CD4-positive, alpha-beta T cell (primary cell): Measurements from ENCODE around the gene ITSN1. TPM values are rescaled to one million over a fixed set of nuclear protein-coding genes. Genes with fewer than 3 reads are reported as not detected.

ENCODE experiments used
- ATAC-seq: fragments of 200-7000 bp; cut with Tn5 transposase; one replicate; pipeline ENCODE4 v1.10.0; 2022; ENCODE audit warnings: mild to moderate bottlenecking; ENCODE audit not compliant: poor library complexity
- CTCF ChIA-PET: fragments of 350-600 bp; sonication (Branson Sonifier 250); formaldehyde crosslinking; loops from one replicate; lab custom pipeline; 2021; ENCODE audit warnings: antibody characterized with exemption, inconsistent platforms; lab: Charles Lee
- POLR2A ChIA-PET: fragments of 350-600 bp; sonication (Branson Sonifier 250); formaldehyde crosslinking; loops from one replicate; lab custom pipeline; 2021; ENCODE audit warnings: antibody characterized with exemption, inconsistent platforms; lab: Charles Lee
- DNase-seq, 14 experiments: peaks; one replicate each; pipeline ENCODE4 v3.0.0-alpha.2; 2013 to 2020; ENCODE audit warnings: mixed read lengths in 2 of 14
- H3K27ac ChIP-seq, 2 donors: one replicate each; pipeline versions ENCODE4 v1.5.1 to v1.7.0; 2013; ENCODE audit warnings: low read length in 2 of 2, low read depth in 1 of 2, mild to moderate bottlenecking in 1 of 2
- H3K27me3 ChIP-seq, 2 experiments: 1 replicate in 1 of 2; 2 replicates in 1 of 2; pipeline versions ENCODE4 v1.6.1 to v1.7.0; 2013; ENCODE audit warnings: low read length in 2 of 2, control low read depth in 1 of 2, mild to moderate bottlenecking in 1 of 2, moderate library complexity in 1 of 2; ENCODE audit not compliant: insufficient read depth in 2 of 2, control insufficient read depth in 1 of 2
- H3K36me3 ChIP-seq: one replicate; pipeline ENCODE4 v1.6.1; 2013; ENCODE audit warnings: low read length, control low read depth; ENCODE audit not compliant: insufficient read depth
- H3K4me1 ChIP-seq: one replicate; pipeline ENCODE4 v1.6.1; 2013; ENCODE audit warnings: low read length, control low read depth; ENCODE audit not compliant: insufficient read depth
- H3K4me3 ChIP-seq: one replicate; pipeline ENCODE4 v1.5.1; 2013; ENCODE audit warnings: mild to moderate bottlenecking, low read length, moderate library complexity
- H3K9me3 ChIP-seq, 2 experiments: 1 replicate in 1 of 2; 2 replicates in 1 of 2; pipeline versions ENCODE4 v1.6.1 to v1.7.0; 2013; ENCODE audit warnings: low read length in 2 of 2, mild to moderate bottlenecking in 2 of 2, control low read depth in 1 of 2, moderate library complexity in 1 of 2; ENCODE audit not compliant: control insufficient read depth in 1 of 2, insufficient read depth in 1 of 2
- H3K27ac Mint-ChIP-seq: one replicate; pipeline ENCODE4 v1.8.0; 2020; ENCODE audit warnings: mixed read lengths
- H3K27me3 Mint-ChIP-seq: one replicate; pipeline ENCODE4 v1.8.0; 2021; ENCODE audit warnings: mixed read lengths
- H3K36me3 Mint-ChIP-seq: one replicate; pipeline ENCODE4 v1.8.0; 2021; ENCODE audit warnings: low read depth, mixed read lengths
- H3K4me1 Mint-ChIP-seq: one replicate; pipeline ENCODE4 v1.8.0; 2021; ENCODE audit warnings: low read depth, mixed read lengths
- H3K4me3 Mint-ChIP-seq: one replicate; pipeline ENCODE4 v1.8.0; 2020; ENCODE audit warnings: mild to moderate bottlenecking, mixed read lengths
- H3K9me3 Mint-ChIP-seq: one replicate; pipeline ENCODE4 v1.8.0; 2020; ENCODE audit warnings: mixed read lengths
- intact Hi-C, 2 experiments: fragments of 100-400 bp; cut with DNase I in 1 of 2; cut with micrococcal nuclease in 1 of 2; formaldehyde crosslinking; loops; one replicate each; pipeline versions ENCODE4 v1.15.1 to v1.9.0; 2023 to 2025; cut with DNase I, micrococcal nuclease
- total RNA-seq, 174 experiments: library from RNA in 2 of 174; stranded (reverse) in 2 of 174; gene quantifications; one replicate each; pipeline ENCODE4 v1.2.3 and lab custom pipeline; 2021 to 2026
- TF ChIP-seq, protein P1 (sequence below): fragments of 200-600 bp; IDR thresholded peaks from one replicate; pipeline ENCODE4 v1.8.0; 2022; ENCODE audit warnings: antibody characterized with exemption, mild to moderate bottlenecking

ITSN1 gene
- total RNA-seq, 2 experiments from 2014 or later = 2.1 to 3.0 TPM

DNA sequence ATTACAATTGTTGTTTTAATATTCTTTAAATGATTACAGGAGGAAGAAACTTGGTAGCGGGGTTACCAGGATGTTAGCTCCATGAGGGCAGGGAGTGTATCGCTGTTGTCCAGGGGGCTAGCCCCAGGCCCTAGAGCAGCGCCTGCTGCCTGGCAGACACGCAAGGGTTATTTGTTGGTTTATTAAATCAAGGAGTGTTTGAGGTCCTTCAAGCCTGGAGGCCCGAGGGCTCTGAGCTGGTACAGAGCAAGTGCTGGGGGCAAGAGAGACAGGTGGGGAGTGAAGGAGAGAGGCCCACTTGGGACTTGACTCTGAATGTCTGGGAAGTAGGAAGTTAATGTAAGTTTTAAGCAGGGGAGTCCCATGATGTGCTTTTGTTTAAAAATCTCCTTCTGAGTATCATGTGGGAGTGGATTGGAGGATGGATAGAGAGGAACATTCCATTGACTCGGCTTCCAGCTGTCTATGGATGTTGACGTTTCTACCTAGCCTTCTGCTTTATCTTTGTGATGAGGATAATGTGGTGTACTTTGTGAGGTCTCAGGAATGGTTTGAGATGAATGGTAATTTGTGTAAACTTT, 8.7 kb downstream of the ITSN1 start:
- no peak overlapping the region for H3K4me3 ChIP-seq
- no peak for DNase-seq
- no peak overlapping the region for H3K4me3 Mint-ChIP-seq
- intact Hi-C loops = no loop called here
- no peaks in the 10 kb centered on the region for H3K4me1 Mint-ChIP-seq
- H3K27ac ChIP-seq = no peak overlapping the region
- no peaks in the 10 kb centered on the region for H3K27me3 ChIP-seq
- H3K4me1 ChIP-seq = no peaks in the 10 kb centered on the region
- H3K9me3 ChIP-seq = no peaks in the 10 kb centered on the region
- no peaks in the 10 kb centered on the region for H3K27me3 Mint-ChIP-seq
- H3K9me3 Mint-ChIP-seq = no peaks in the 10 kb centered on the region
- no peaks in the 10 kb centered on the region for H3K36me3 Mint-ChIP-seq
- TF ChIP-seq, protein P1, sequence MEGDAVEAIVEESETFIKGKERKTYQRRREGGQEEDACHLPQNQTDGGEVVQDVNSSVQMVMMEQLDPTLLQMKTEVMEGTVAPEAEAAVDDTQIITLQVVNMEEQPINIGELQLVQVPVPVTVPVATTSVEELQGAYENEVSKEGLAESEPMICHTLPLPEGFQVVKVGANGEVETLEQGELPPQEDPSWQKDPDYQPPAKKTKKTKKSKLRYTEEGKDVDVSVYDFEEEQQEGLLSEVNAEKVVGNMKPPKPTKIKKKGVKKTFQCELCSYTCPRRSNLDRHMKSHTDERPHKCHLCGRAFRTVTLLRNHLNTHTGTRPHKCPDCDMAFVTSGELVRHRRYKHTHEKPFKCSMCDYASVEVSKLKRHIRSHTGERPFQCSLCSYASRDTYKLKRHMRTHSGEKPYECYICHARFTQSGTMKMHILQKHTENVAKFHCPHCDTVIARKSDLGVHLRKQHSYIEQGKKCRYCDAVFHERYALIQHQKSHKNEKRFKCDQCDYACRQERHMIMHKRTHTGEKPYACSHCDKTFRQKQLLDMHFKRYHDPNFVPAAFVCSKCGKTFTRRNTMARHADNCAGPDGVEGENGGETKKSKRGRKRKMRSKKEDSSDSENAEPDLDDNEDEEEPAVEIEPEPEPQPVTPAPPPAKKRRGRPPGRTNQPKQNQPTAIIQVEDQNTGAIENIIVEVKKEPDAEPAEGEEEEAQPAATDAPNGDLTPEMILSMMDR = no peak
- no peak overlapping the region for H3K27ac Mint-ChIP-seq
- POLR2A ChIA-PET = no interaction called here
- H3K36me3 ChIP-seq = no peaks in the 10 kb centered on the region
- CTCF ChIA-PET = no interaction called here
- no peak for ATAC-seq

DNA sequence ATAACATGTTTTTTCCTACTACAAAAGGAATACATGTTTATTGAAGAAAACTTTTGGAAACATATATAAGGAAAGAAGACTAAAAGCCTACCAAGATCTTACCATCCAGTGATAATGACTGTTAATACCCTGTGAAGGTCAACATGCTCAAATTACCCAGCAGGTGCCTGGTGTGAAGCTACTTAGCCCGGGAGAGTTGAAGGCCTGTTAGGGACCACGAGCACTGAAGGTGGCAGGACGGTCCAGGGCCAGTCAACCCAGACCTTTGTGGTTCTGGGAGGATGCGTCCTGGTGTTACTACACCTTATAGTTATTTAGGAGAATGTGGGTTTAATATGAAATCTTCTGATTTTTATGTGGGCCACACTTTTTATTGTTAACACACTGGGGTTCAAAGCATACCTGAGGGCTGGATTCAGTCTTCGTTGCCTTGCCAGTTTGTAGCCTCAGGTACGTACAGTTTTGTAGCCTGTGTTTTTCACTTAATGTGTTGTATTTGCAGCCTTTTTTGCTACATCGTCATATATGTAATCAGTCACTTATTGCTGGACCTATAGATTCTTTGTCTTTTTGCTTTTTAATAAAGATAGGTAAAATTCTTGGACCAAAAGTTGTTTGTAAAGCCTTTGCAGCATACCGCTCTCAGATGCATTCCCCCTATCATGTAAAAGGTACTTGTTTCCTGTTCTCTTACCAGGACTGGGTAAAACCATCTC, 9.8 kb downstream of the ITSN1 start:
- Mint-ChIP-seq H3K36me3 (no peaks in the 10 kb centered on the region), H3K9me3 (no peaks in the 10 kb centered on the region), H3K4me3 (no peak overlapping the region), H3K27ac (no peak overlapping the region), H3K27me3 (no peaks in the 10 kb centered on the region), H3K4me1 (no peaks in the 10 kb centered on the region)
- no peaks in the 10 kb centered on the region for H3K36me3 ChIP-seq
- TF ChIP-seq, protein P1 = no peak
- POLR2A ChIA-PET = no interaction called here
- intact Hi-C loops = no loop called here
- H3K27me3 ChIP-seq = no peaks in the 10 kb centered on the region
- DNase-seq (no peak), ATAC-seq (no peak)
- H3K27ac ChIP-seq = no peak overlapping the region
- no peaks in the 10 kb centered on the region for H3K4me1 ChIP-seq
- no peak overlapping the region for H3K4me3 ChIP-seq
- CTCF ChIA-PET = no interaction called here
- no peaks in the 10 kb centered on the region for H3K9me3 ChIP-seq

DNA sequence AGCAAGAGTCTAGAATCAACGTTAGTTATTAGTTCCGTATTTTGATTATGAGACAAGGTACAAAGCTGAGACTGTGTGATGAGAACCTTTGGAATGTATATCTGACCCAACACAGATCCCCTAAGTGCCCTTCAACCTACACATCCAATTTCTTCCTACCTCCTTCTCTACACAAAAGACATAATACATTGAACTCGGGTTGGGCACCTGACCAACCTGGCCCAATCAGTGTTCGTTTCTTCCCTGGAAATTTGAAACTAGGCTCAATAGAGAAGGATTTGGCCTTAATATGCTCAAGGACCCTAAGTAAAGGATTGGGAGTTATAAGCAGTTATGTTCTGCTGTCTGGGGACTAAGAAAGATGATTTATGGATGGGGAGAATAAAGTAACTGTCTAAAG, 12.1 kb downstream of the ITSN1 start:
- H3K36me3 Mint-ChIP-seq = no peaks in the 10 kb centered on the region
- CTCF ChIA-PET = no interaction called here
- H3K9me3 ChIP-seq = no peaks in the 10 kb centered on the region

More for the DNA sequence above, 12.1 kb downstream of the ITSN1 start:
- Histone ChIP-seq H3K4me3 (no peak overlapping the region), H3K4me1 (no peaks in the 10 kb centered on the region), H3K36me3 (no peaks in the 10 kb centered on the region), H3K27me3 (no peaks in the 10 kb centered on the region), H3K27ac (no peak overlapping the region)
- Mint-ChIP-seq H3K27me3 (no peaks in the 10 kb centered on the region), H3K4me3 (no peak overlapping the region), H3K4me1 (no peaks in the 10 kb centered on the region), H3K27ac (no peak overlapping the region), H3K9me3 (no peaks in the 10 kb centered on the region)
- intact Hi-C loops = no loop called here
- TF ChIP-seq, protein P1 = no peak
- POLR2A ChIA-PET = no interaction called here
- DNase-seq (no peak), ATAC-seq (no peak)
